H9 (cell line): Measurements from ENCODE around the gene CALN1. TPM values are rescaled to one million over a fixed set of nuclear protein-coding genes. Genes with fewer than 3 reads are reported as not detected.

ENCODE experiments used
- DNase-seq: peaks from one replicate; pipeline ENCODE4 v3.0.0-alpha.2; 2017
- H2AFZ ChIP-seq: one replicate; pipeline ENCODE4 v1.6.1; 2013; ENCODE audit warnings: mild to moderate bottlenecking, low read length, control low read depth, moderate library complexity
- H2AK5ac ChIP-seq: 2 replicates; pipeline ENCODE4 v1.6.1; 2013; ENCODE audit warnings: low read length, control low read depth, mixed read lengths; ENCODE audit not compliant: insufficient read length
- H2BK120ac ChIP-seq: one replicate; pipeline ENCODE4 v1.6.1; 2013; ENCODE audit warnings: low read depth, mild to moderate bottlenecking, low read length, control low read depth, inconsistent platforms; ENCODE audit not compliant: poor library complexity, severe bottlenecking
- H2BK12ac ChIP-seq: 2 replicates; pipeline ENCODE4 v1.6.1; 2013; ENCODE audit warnings: low read length, control low read depth, mixed read lengths, low read depth; ENCODE audit not compliant: insufficient read length
- H2BK15ac ChIP-seq: 2 replicates; pipeline ENCODE4 v1.6.1; 2013; ENCODE audit warnings: low read depth, low read length, control low read depth
- H2BK20ac ChIP-seq: one replicate; pipeline ENCODE4 v1.6.1; 2013; ENCODE audit warnings: low read depth, mild to moderate bottlenecking, low read length, control low read depth, inconsistent platforms; ENCODE audit not compliant: poor library complexity, severe bottlenecking
- H2BK5ac ChIP-seq: 2 replicates; pipeline ENCODE4 v1.6.1; 2013; ENCODE audit warnings: low read length, control low read depth, mixed read lengths; ENCODE audit not compliant: insufficient read length
- H3K14ac ChIP-seq: 2 replicates; pipeline ENCODE4 v1.6.1; 2013; ENCODE audit warnings: low read length, control low read depth; ENCODE audit not compliant: insufficient read depth
- H3K18ac ChIP-seq: 2 replicates; pipeline ENCODE4 v1.6.1; 2013; ENCODE audit warnings: low read depth, mild to moderate bottlenecking, mixed read lengths, low read length, control low read depth; ENCODE audit not compliant: insufficient read length
- H3K23ac ChIP-seq: 2 replicates; pipeline ENCODE4 v1.6.1; 2013; ENCODE audit warnings: low read length, control low read depth, mixed read lengths, low read depth; ENCODE audit not compliant: insufficient read length
- H3K23me2 ChIP-seq: 2 replicates; pipeline ENCODE4 v1.6.1; 2013; ENCODE audit warnings: low read depth, mild to moderate bottlenecking, mixed read lengths, low read length, control low read depth; ENCODE audit not compliant: insufficient read length, poor library complexity, severe bottlenecking
- H3K27ac ChIP-seq: 2 replicates; pipeline ENCODE4 v1.5.1; 2013; ENCODE audit warnings: low read length, control low read depth, mixed read lengths, low read depth; ENCODE audit not compliant: insufficient read length
- H3K27me3 ChIP-seq: 2 replicates; pipeline ENCODE4 v1.6.1; 2013; ENCODE audit warnings: low read length, control low read depth, inconsistent platforms; ENCODE audit not compliant: insufficient read depth
- H3K4ac ChIP-seq: 2 replicates; pipeline ENCODE4 v1.6.1; 2013; ENCODE audit warnings: low read depth, mild to moderate bottlenecking, control low read depth, inconsistent platforms, low read length, moderate library complexity
- H3K4me1 ChIP-seq: 2 replicates; pipeline ENCODE4 v1.6.1; 2013; ENCODE audit warnings: low read length, control low read depth, inconsistent platforms; ENCODE audit not compliant: insufficient read depth
- H3K4me2 ChIP-seq: 2 replicates; pipeline ENCODE4 v1.6.1; 2013; ENCODE audit warnings: low read length, control low read depth, mixed read lengths; ENCODE audit not compliant: insufficient read length, insufficient read depth
- H3K56ac ChIP-seq: 2 replicates; pipeline ENCODE4 v1.6.1; 2013; ENCODE audit warnings: low read depth, mild to moderate bottlenecking, mixed read lengths, low read length, control low read depth; ENCODE audit not compliant: insufficient read length
- H3K79me1 ChIP-seq: 2 replicates; pipeline ENCODE4 v1.6.1; 2013; ENCODE audit warnings: low read depth, mild to moderate bottlenecking, moderate library complexity, low read length, control low read depth, inconsistent platforms; ENCODE audit not compliant: insufficient read depth, poor library complexity, severe bottlenecking
- H3K79me2 ChIP-seq: 2 replicates; pipeline ENCODE4 v1.6.1; 2013; ENCODE audit warnings: low read length, control low read depth, inconsistent platforms; ENCODE audit not compliant: insufficient read depth
- H3K9ac ChIP-seq: 2 replicates; pipeline ENCODE4 v1.6.1; 2013; ENCODE audit warnings: low read length, control low read depth, mixed read lengths; ENCODE audit not compliant: insufficient read length; ENCODE audit errors: extremely low read depth
- H3K9me3 ChIP-seq: one replicate; pipeline ENCODE4 v1.6.1; 2013; ENCODE audit warnings: low read depth, low read length, inconsistent platforms; ENCODE audit not compliant: control insufficient read depth
- H3T11ph ChIP-seq: one replicate; pipeline ENCODE4 v1.6.1; 2013; ENCODE audit warnings: mild to moderate bottlenecking, low read length, control low read depth, inconsistent platforms
- H4K20me1 ChIP-seq: one replicate; pipeline ENCODE4 v1.6.1; 2013; ENCODE audit not compliant: control insufficient read depth, insufficient read length, insufficient read depth
- H4K5ac ChIP-seq: 2 replicates; pipeline ENCODE4 v1.6.1; 2013; ENCODE audit warnings: low read depth, mild to moderate bottlenecking, mixed read lengths, low read length, control low read depth; ENCODE audit not compliant: insufficient read length
- H4K8ac ChIP-seq: replicated peaks from 2 replicates; pipeline ENCODE4 v1.6.1; 2013; ENCODE audit warnings: low read length, control low read depth, mixed read lengths, low read depth; ENCODE audit not compliant: insufficient read length
- H4K91ac ChIP-seq: 2 replicates; pipeline ENCODE4 v1.6.1; 2013; ENCODE audit warnings: low read depth, mild to moderate bottlenecking, moderate library complexity, mixed read lengths, low read length, control low read depth; ENCODE audit not compliant: insufficient read length
- H3K27ac Mint-ChIP-seq, 3 experiments: 2 replicates in 2 of 3; 3 replicates in 1 of 3; pipeline ENCODE4 v1.8.0; 2020 to 2021; ENCODE audit warnings: mixed read lengths in 3 of 3, mild to moderate bottlenecking in 1 of 3, moderate library complexity in 1 of 3
- H3K27me3 Mint-ChIP-seq: 2 replicates; pipeline ENCODE4 v1.8.0; 2021; ENCODE audit warnings: low read depth, mild to moderate bottlenecking, moderate library complexity, mixed read lengths
- H3K36me3 Mint-ChIP-seq, 3 experiments: 2 replicates in 2 of 3; 3 replicates in 1 of 3; pipeline ENCODE4 v1.8.0; 2020 to 2021; ENCODE audit warnings: low read depth in 3 of 3, mixed read lengths in 3 of 3; ENCODE audit not compliant: insufficient read depth in 1 of 3
- H3K4me1 Mint-ChIP-seq, 2 experiments: 2 replicates each; pipeline ENCODE4 v1.8.0; 2020; ENCODE audit warnings: mixed read lengths in 2 of 2
- H3K4me3 Mint-ChIP-seq, 2 experiments: 2 replicates in 1 of 2; 3 replicates in 1 of 2; pipeline ENCODE4 v1.8.0; 2020 to 2021; ENCODE audit warnings: mild to moderate bottlenecking in 2 of 2, mixed read lengths in 2 of 2, moderate library complexity in 1 of 2
- H3K9me3 Mint-ChIP-seq, 2 experiments: 2 replicates in 1 of 2; 3 replicates in 1 of 2; pipeline ENCODE4 v1.8.0; 2020; ENCODE audit warnings: mild to moderate bottlenecking in 2 of 2, mixed read lengths in 2 of 2, moderate library complexity in 1 of 2
- CTCF ChIP-seq: fragments of 200-600 bp; sonication (generic); conservative IDR thresholded peaks from 3 replicates; pipeline ENCODE4 v1.8.0; 2021; ENCODE audit warnings: antibody characterized with exemption, mild to moderate bottlenecking
- WGBS: extraction: QIAGEN DNeasy Blood & Tissue Kit; methylation state at CpG from one replicate; pipeline ENCODE4 v1.1.7; 2013; ENCODE audit warnings: missing lambda C conversion rate, low lambda C conversion rate, mixed read lengths; ENCODE audit not compliant: insufficient read length; ENCODE audit errors: extremely low coverage; 5-methylcytosine and 5-hydroxymethylcytosine counted together
- total RNA-seq: library from RNA; stranded (reverse); gene quantifications from 2 replicates; pipeline ENCODE4 v1.2.1, GENCODE V29; 2021

Gene CALN1
- total RNA-seq, 1 experiment from 2014 or later: 2.8 TPM

- H2AFZ ChIP-seq: no peak overlapping the region
- no peak overlapping the region for H2BK15ac ChIP-seq
- no peak overlapping the region for H3K14ac ChIP-seq
- no peak overlapping the region for H3K4me2 ChIP-seq
- no peak overlapping the region for H3K56ac ChIP-seq
- no peak overlapping the region for H2AK5ac ChIP-seq
- H3K27me3 ChIP-seq: no peaks in the 10 kb centered on the region
- peak overlapping the region; percentile 44 for H3K18ac ChIP-seq
- DNase-seq: no peak
- no peaks in the 10 kb centered on the region for H3K23me2 ChIP-seq
- H4K20me1 ChIP-seq: no peaks in the 10 kb centered on the region
- Mint-ChIP-seq H3K27me3 (peaks cover 2% of the 10 kb centered on the region), H3K4me1 (0 out of 4 replicates have a peak, but pooled peaks cover 0 to 3% of the 10 kb centered on the region in 2 experiments), H3K27ac (no peak overlapping the region), H3K9me3 (peaks cover 0 to 5% of the 10 kb centered on the region in 2 experiments; a peak in 3 of 5 replicates), H3K36me3 (no peaks in the 10 kb centered on the region), H3K4me3 (no peak overlapping the region)
- no peak overlapping the region for H4K8ac ChIP-seq
- H3K9me3 ChIP-seq: no peaks in the 10 kb centered on the region
- H4K5ac ChIP-seq: no peak overlapping the region
- H3T11ph ChIP-seq: no peak overlapping the region
- H4K91ac ChIP-seq: no peak overlapping the region
- no peak overlapping the region for H2BK120ac ChIP-seq
- H2BK12ac ChIP-seq: no peak overlapping the region
- no peak overlapping the region for H3K9ac ChIP-seq
- H3K4me1 ChIP-seq: no peaks in the 10 kb centered on the region
- no peaks in the 10 kb centered on the region for H3K79me1 ChIP-seq
- no peak overlapping the region for H3K23ac ChIP-seq
- H3K4ac ChIP-seq: no peak overlapping the region
- no peak for TF ChIP-seq CTCF
- H2BK5ac ChIP-seq: no peak overlapping the region
- WGBS: no CpG with 5 or more reads among the region's 8 CpGs
- H3K79me2 ChIP-seq: no peaks in the 10 kb centered on the region; the same call in 1 of the 2 replicates
- no peak overlapping the region for H2BK20ac ChIP-seq
- no peak overlapping the region for H3K27ac ChIP-seq
These were observed 4.7 kb upstream of the CALN1 start for GRCh38 chr7:72416846-72417245.
